ENCODE data around the gene SMIM45.

Gene SMIM45

DNA sequence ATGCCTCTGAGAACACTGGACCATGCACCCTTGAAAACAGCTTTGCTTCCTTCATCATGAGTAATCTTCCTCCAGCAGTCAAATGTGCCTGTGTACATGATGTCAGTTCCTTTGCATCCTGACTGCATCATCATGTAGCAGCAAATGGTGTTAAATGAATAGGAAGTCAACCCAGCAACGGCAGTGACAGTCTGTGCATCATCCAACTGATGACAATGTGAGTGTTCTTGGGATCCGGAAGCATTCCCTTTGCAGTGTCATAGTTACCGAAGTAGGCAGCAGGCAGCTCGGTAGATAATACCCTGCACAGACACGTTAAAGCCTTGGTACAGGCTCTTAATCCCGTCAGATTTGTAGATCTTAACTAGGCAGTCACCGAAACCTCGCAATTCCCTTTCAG lies 49.2 kb downstream of the SMIM45 start:
- DNase-seq (ENCODE audit: low spot score) = no peak

DNA sequence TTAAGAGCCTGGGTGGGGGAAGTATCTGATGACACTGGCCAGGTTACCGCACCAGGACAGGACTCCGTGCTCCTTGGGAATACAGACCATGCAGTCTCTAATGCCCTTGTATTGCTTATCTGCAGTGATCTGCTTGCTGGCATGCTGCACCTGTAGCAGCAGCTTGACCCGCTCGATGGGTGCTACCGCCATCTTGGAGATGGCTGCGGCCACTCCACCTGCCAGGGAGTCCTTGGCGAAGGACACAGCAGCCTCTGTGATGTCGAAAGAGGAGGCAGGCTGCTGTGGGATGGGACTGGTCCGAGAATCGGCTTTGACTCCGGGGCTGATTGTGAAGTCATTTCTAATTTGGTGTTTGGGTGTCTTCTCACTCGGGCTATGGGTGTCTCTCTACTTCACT lies 49.8 kb downstream of the SMIM45 start:
- DNase-seq (ENCODE audit: low spot score) = no peak

DNA sequence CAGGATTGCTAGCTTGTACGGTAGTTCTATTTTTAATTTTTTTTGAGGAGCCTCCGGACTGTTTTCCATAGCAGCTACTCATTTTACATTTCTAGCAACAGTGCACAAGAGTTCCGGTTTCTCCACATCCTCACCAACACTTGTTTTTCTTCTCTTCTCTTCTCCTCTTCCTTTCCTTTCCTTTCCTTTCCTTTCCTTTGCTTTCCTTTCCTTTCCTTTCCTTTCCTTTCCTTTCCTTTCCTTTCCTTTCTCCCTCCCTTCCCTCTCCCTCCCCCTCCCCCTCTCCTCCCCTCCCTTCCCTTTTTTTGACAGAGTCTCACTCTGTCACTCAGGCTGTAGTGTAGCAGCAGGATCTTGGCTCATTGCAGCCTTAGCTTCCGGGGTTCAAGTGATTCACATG lies 56.0 kb downstream of the SMIM45 start:
- no peak for DNase-seq (ENCODE audit: low spot score)
